HG03175 (cell line): ENCODE measurements around the gene CCL17.
"Not testable (repeated sequence)": the region's sequence is repeated elsewhere in the genome, so short reads cannot be mapped to it uniquely, and the experiment has no call there.

ENCODE experiments used
- ATAC-seq: cut with Tn5 transposase; IDR thresholded peaks from one replicate; pipeline ENCODE4 v1.9.1; 2021; ENCODE audit warnings: mild to moderate bottlenecking, moderate library complexity; ENCODE audit not compliant: unreplicated experiment

The CCL17 gene

GRCh38 chr16:57403965-57404817 lies at the start of gene CCL17:
Gene CCL17 (plus strand): TSS chr16:57404767. CDS start chr16:57413933, 9,166 bp downstream.
- no peak for ATAC-seq

DNA sequence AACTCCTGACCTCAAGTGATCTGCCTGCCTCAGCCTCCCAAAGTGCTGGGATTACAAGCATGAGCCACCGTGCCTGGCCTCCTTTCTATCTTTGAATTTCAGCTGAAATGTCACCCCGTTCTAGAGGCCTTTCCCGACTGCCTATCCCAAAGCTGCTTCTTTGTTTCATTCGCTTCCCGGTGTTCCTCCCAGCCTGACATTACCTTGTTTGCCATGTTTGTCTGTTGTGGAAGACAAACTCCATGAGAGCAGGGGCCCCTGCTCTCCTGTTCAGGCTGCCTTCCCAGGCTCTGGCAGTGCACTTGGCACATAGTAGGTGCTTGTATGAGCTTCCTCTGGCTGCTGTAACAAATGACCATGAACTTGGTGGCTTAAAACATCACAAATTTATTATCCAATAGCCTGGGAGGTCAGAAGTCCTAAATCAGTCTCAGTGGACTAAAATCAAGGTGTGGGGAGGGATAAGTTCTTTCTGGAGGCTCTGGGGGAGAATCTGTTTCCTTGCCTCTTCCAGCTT lies 48.6 kb upstream of the CCL17 start:
- no peak for ATAC-seq

GRCh38 chr16:57356547-57356946 lies 48.0 kb upstream of the CCL17 start:
- no peak for ATAC-seq

GRCh38 chr16:57357330-57358085 lies 47.1 kb upstream of the CCL17 start:
- no peak for ATAC-seq

- ATAC-seq = no peak
These were observed 46.5 kb upstream of the CCL17 start for GRCh38 chr16:57358086-57358420.

DNA sequence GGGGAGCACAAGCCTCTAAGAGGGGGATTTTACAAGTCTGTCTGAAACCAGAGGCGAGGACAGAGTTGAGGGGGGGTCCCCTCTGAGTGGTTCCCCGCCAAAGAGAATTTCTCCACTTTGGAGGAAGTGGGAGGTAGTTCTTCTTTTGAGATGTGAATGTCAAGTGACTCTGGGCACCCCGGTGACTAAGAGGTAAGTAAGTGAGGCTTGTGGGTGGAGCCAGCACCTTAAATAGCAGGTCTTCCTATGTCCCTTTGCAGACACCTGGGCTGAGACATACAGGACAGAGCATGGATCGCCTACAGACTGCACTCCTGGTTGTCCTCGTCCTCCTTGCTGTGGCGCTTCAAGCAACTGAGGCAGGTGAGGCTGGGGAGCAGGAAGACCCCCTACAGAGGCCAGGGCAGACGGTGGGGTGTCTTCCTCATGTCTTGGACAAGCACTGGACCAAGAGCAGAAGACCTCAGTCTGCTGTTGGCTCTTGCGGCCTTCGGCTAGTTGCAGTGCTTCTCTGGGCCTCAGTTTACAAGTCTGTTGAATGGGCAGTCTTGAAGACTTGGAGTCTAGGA lies 46.0 kb upstream of the CCL17 start, which contains the start of gene CCL22:
Gene CCL22 (plus strand): TSS at position 257 of the 569 bp plus-strand sequence. CDS start 34 bp downstream, at position 291.
- ATAC-seq = peak; percentile 60

DNA sequence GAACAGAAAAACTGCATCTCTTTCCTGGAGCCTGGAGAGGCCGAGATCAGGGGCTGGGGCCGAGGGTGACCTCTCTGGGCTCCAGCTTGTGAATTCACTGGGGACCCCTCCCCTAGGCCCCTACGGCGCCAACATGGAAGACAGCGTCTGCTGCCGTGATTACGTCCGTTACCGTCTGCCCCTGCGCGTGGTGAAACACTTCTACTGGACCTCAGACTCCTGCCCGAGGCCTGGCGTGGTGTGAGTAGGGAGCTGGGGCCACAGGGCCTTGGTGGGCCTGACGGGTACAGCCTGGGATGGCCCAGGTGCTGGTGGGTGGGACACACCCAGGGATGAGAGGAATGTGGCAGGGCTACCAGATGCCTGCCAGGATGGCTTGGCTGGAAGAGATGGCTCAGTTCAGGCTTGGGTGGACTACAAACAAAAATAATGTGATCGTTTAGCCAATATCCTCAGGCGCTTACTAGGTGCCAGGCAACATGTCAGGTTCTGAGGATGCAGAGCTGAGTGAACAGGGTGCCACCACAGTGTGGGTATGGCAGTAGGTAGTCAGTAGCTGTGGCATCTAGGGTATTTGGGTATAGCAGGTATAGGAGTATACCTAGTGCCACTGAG lies 44.1 kb upstream of the CCL17 start:
- no peak for ATAC-seq

- no peak for ATAC-seq
These were observed 43.2 kb upstream of the CCL17 start for GRCh38 chr16:57361404-57361803.

DNA sequence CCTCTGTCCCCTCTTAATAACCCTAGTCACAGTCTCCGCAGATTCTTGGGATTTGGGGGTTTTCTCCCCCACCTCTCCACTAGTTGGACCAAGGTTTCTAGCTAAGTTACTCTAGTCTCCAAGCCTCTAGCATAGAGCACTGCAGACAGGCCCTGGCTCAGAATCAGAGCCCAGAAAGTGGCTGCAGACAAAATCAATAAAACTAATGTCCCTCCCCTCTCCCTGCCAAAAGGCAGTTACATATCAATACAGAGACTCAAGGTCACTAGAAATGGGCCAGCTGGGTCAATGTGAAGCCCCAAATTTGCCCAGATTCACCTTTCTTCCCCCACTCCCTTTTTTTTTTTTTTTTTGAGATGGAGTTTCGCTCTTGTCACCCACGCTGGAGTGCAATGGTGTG lies 40.4 kb upstream of the CCL17 start:
- ATAC-seq = no peak

DNA sequence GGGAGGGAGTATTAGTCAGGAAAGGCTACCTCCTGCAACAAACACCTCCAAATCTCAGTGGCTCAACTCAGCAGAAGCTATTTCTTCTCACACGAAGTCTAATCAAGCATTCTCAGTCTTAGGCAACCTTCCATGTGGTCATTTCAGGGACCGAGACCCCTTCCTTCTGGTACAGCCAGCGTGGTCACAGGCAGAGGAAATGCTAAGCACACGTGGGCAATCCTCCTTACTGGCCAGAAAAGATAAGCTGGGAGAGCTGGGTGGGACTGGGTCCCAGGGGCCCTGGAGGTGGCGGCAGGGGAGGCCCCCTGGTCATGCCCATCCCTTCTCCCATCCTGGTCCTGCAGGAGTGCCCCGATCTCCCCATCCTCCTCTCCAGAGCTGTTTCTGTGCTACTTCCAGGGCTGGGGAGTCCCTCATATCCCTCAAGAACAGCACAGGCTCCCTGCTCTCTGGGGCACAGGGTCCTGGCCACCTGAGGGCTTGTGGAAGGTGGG lies 38.0 kb upstream of the CCL17 start:
- no peak for ATAC-seq

DNA sequence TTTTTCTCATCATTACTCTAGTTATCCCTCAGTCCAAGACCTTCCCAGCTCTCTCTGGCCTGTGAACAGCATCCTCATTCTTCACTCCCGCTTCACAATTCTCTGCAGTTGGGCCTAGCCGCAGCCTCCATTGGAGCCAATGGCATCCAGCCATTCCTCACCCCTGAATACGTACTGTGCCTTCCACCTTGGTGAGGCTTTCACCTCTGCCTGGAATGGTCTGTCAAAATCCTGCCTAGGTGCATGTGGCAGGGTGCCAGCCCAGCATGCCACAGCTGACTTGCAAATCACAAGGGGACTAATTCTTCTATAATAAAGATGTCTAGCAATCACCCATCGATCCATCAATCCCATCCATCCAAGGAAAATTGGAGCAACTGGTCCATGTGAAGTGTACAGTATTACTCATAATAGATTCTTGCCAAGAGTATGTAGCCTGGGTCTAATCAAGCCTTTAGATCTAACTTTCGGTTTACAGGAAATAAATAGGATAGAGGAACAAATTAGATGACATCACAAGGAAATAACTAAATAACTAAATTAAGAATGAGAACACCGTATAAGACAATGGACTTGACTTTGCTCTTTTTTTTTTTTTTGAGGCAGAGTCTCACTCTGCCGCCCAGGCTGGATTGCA lies 37.3 kb upstream of the CCL17 start:
- no peak for ATAC-seq

GRCh38 chr16:57371494-57372371 lies 32.8 kb upstream of the CCL17 start:
- ATAC-seq = no peak

- ATAC-seq = no peak
These were observed 32.0 kb upstream of the CCL17 start, which contains the start of gene CX3CL1 for GRCh38 chr16:57372372-57373116. Gene CX3CL1 (plus strand): TSS chr16:57372490. CDS start chr16:57372569, 79 bp downstream.

DNA sequence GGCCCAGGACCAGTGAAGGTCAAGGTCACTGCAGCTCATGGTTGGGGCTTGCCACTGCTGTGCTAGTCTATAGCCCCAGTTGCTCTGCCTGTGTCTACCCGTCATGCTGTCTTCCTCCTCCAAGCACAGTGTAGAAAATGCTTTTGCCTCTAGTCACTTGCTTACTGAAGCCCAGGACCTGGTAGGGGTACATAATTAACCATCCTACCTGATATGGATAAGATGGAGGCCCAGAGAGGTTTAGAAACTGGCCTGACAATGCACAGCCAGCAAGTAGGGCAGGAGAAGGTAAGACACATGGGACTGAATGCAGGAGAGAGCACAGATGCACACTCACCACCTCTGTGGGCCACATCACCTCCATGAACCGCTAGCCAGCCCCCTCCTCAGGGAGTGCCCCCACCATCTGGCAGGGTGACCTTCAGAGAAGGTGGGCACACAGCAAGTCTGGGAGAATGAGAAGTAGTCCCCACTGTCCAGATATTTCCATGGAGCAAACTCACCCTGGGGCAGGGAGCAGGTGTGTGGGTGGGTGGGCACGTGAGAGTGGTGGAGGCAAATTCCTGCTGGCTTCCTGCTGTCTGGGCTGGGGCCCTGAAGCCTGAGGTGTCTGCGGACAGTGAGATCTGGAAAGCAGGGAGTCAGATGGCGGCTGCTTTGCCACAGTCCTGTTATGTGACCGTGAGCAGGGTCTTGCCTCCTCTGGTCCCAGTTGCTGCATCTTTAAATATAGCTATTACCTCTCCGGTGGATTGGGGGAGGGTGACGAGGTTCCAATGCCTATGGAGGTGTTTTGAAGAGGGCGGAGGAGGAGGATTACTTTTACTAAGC lies 31.2 kb upstream of the CCL17 start:
- ATAC-seq = no peak

GRCh38 chr16:57374067-57374534 lies 30.5 kb upstream of the CCL17 start:
- ATAC-seq = no peak

GRCh38 chr16:57374925-57375465 lies 29.6 kb upstream of the CCL17 start:
- not testable (repeated sequence) for ATAC-seq

- no peak for ATAC-seq
These were observed 28.2 kb upstream of the CCL17 start for GRCh38 chr16:57376313-57376818.
